HFFc6 (cell line): ENCODE results near the gene PRICKLE2. TPM values are rescaled to one million over a fixed set of nuclear protein-coding genes. Genes with fewer than 3 reads are reported as not detected.

Experiments used
- DNase-seq: peaks from one replicate; pipeline ENCODE4 v3.0.0-alpha.2; 2018
- H3K27ac Mint-ChIP-seq: 2 replicates; pipeline ENCODE4 v1.8.0; 2020; ENCODE audit warnings: mild to moderate bottlenecking, mixed read lengths
- H3K27me3 Mint-ChIP-seq: 2 replicates; pipeline ENCODE4 v1.8.0; 2021; ENCODE audit warnings: mild to moderate bottlenecking, moderate library complexity, mixed read lengths; ENCODE audit not compliant: insufficient read depth
- H3K36me3 Mint-ChIP-seq: 2 replicates; pipeline ENCODE4 v1.8.0; 2021; ENCODE audit warnings: low read depth, mixed read lengths
- H3K4me1 Mint-ChIP-seq: 2 replicates; pipeline ENCODE4 v1.8.0; 2020; ENCODE audit warnings: low read depth, mixed read lengths
- H3K4me3 Mint-ChIP-seq: 2 replicates; pipeline ENCODE4 v1.8.0; 2020; ENCODE audit warnings: mild to moderate bottlenecking, moderate library complexity, mixed read lengths
- H3K9me3 Mint-ChIP-seq: 2 replicates; pipeline ENCODE4 v1.8.0; 2020; ENCODE audit warnings: mild to moderate bottlenecking, mixed read lengths
- total RNA-seq, 6 experiments: library from RNA; stranded (reverse); fragmentation: NEBNext Ultra II Directional; extraction: Animal tissue kit (Norgen Biotek cat#: 25700); gene quantifications; 2 replicates in 1 of 6; 3 replicates in 5 of 6; pipeline ENCODE4 v1.2.3, GENCODE V29; 2021
- TF ChIP-seq, protein P1 (sequence below): fragments of 200-600 bp; sonication (generic); IDR thresholded peaks from 2 replicates; pipeline ENCODE4 v1.5.0; 2021; ENCODE audit warnings: antibody characterized with exemption, mild to moderate bottlenecking

The PRICKLE2 gene
- total RNA-seq, 6 experiments from 2014 or later, result 14.0 to 21.7 (median 18.4) TPM

DNA sequence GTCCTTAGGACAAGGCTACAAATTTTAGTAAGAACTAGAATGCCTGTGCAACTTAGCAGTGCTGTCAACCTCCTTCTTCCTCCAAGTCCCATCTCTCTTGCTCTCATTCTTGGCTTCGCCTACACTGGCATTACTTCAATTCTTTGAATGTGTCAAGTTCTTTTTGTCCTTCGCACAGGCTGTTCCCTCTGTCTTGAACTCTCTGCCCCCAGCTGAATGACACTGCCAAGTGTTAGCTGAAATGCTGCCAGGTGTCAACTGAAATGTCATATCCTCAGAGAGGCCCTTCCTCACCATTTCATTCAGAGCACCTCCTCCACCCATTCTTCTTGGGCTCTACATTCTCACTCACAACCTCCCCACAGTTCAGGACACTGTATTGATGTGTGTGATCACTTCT, 153.1 kb downstream of the PRICKLE2 start:
- Mint-ChIP-seq H3K27me3 (no peaks in the 10 kb centered on the region), H3K36me3 (no peaks in the 10 kb centered on the region), H3K9me3 (no peaks in the 10 kb centered on the region), H3K4me1 (peaks cover 38% of the 10 kb centered on the region), H3K27ac (no peak overlapping the region), H3K4me3 (no peak overlapping the region)
- DNase-seq, result no peak
- TF ChIP-seq, protein P1, sequence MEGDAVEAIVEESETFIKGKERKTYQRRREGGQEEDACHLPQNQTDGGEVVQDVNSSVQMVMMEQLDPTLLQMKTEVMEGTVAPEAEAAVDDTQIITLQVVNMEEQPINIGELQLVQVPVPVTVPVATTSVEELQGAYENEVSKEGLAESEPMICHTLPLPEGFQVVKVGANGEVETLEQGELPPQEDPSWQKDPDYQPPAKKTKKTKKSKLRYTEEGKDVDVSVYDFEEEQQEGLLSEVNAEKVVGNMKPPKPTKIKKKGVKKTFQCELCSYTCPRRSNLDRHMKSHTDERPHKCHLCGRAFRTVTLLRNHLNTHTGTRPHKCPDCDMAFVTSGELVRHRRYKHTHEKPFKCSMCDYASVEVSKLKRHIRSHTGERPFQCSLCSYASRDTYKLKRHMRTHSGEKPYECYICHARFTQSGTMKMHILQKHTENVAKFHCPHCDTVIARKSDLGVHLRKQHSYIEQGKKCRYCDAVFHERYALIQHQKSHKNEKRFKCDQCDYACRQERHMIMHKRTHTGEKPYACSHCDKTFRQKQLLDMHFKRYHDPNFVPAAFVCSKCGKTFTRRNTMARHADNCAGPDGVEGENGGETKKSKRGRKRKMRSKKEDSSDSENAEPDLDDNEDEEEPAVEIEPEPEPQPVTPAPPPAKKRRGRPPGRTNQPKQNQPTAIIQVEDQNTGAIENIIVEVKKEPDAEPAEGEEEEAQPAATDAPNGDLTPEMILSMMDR, result no peak

DNA sequence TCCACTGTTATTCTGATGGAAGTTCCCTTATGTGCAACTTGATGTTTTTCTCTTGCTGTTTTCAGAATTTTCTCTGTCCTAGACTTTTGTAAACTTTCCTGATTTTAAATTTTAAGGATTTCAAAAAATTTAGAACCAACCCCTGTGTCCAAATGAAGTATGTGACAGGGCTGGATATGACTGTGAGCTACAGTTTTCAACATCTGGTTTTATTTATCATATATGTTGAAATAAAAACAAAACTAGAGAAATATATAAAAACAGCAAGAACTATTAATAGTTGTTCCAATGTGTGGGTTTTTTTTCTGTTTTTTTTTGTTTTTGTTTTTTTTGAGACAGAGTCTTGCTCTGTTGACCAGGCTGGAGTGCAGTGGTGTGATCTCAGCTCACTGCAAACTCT, 154.6 kb downstream of the PRICKLE2 start:
- peaks cover 2% of the 10 kb centered on the region for H3K27me3 Mint-ChIP-seq
- H3K27ac Mint-ChIP-seq, result no peak overlapping the region
- H3K4me1 Mint-ChIP-seq, result peaks cover 38% of the 10 kb centered on the region
- no peaks in the 10 kb centered on the region for H3K9me3 Mint-ChIP-seq
- no peak for DNase-seq
- H3K4me3 Mint-ChIP-seq, result no peak overlapping the region
- H3K36me3 Mint-ChIP-seq, result no peaks in the 10 kb centered on the region
- TF ChIP-seq, protein P1, result no peak

- H3K9me3 Mint-ChIP-seq, result no peaks in the 10 kb centered on the region
- peaks cover 22% of the 10 kb centered on the region for H3K4me1 Mint-ChIP-seq
- H3K36me3 Mint-ChIP-seq, result no peaks in the 10 kb centered on the region
- no peak for DNase-seq
- H3K27ac Mint-ChIP-seq, result no peak overlapping the region
- TF ChIP-seq, protein P1, result no peak
- H3K27me3 Mint-ChIP-seq, result peaks cover 2% of the 10 kb centered on the region
- H3K4me3 Mint-ChIP-seq, result no peak overlapping the region
Observed at GRCh38 chr3:64067506-64068346, 157.5 kb downstream of the PRICKLE2 start.

GRCh38 chr3:64064804-64065203, 160.5 kb downstream of the PRICKLE2 start:
- Mint-ChIP-seq H3K9me3 (no peaks in the 10 kb centered on the region), H3K27ac (no peak overlapping the region), H3K4me1 (peaks cover 10% of the 10 kb centered on the region), H3K36me3 (no peaks in the 10 kb centered on the region), H3K4me3 (no peak overlapping the region), H3K27me3 (peaks cover 2% of the 10 kb centered on the region)
- TF ChIP-seq, protein P1, result no peak
- DNase-seq, result no peak

GRCh38 chr3:64063983-64064438, 161.3 kb downstream of the PRICKLE2 start:
- H3K27ac Mint-ChIP-seq, result no peak overlapping the region
- peaks cover 18% of the 10 kb centered on the region for H3K4me1 Mint-ChIP-seq
- no peak overlapping the region for H3K4me3 Mint-ChIP-seq

More at GRCh38 chr3:64063983-64064438, 161.3 kb downstream of the PRICKLE2 start:
- Mint-ChIP-seq H3K36me3 (no peaks in the 10 kb centered on the region), H3K27me3 (peaks cover 2% of the 10 kb centered on the region), H3K9me3 (no peaks in the 10 kb centered on the region)
- no peak for DNase-seq
- TF ChIP-seq, protein P1, result no peak
